Mesothelial cell of epicardium (in vitro differentiated cells): Measurements from ENCODE around the gene NOL11. TPM values are rescaled to one million over a fixed set of nuclear protein-coding genes. Genes with fewer than 3 reads are reported as not detected.
"Not testable (repeated sequence)": the region's sequence is repeated elsewhere in the genome, so short reads cannot be mapped to it uniquely, and the experiment has no call there.

Source experiments
- DNase-seq, 2 experiments: peaks; one replicate each; pipeline ENCODE4 v3.0.0; 2021; ENCODE audit warnings: low spot score in 2 of 2; ENCODE audit not compliant: unreplicated experiment in 2 of 2
- H3K27ac Mint-ChIP-seq: 2 replicates; pipeline ENCODE4 v1.8.0; 2021; ENCODE audit warnings: mixed read lengths
- H3K27me3 Mint-ChIP-seq: 2 replicates; pipeline ENCODE4 v1.8.0; 2021; ENCODE audit warnings: low read depth, mixed read lengths
- H3K36me3 Mint-ChIP-seq: 2 replicates; pipeline ENCODE4 v1.8.0; 2021; ENCODE audit warnings: mixed read lengths
- H3K4me1 Mint-ChIP-seq: 2 replicates; pipeline ENCODE4 v1.8.0; 2021; ENCODE audit warnings: mixed read lengths
- H3K4me3 Mint-ChIP-seq: 2 replicates; pipeline ENCODE4 v1.8.0; 2021; ENCODE audit warnings: mild to moderate bottlenecking, moderate library complexity, mixed read lengths
- H3K9me3 Mint-ChIP-seq: 2 replicates; pipeline ENCODE4 v1.8.0; 2021; ENCODE audit warnings: mixed read lengths
- CTCF ChIP-seq: fragments of 200-600 bp; sonication (generic); IDR thresholded peaks from one replicate; pipeline ENCODE4 v1.5.0; 2021; ENCODE audit warnings: antibody characterized with exemption; ENCODE audit not compliant: unreplicated experiment
- total RNA-seq: library from RNA; stranded (reverse); gene quantifications from 3 replicates; pipeline ENCODE4 v1.2.1, GENCODE V29; 2021

NOL11 gene
- total RNA-seq, 1 donor from 2014 or later = 51.4 TPM

DNA sequence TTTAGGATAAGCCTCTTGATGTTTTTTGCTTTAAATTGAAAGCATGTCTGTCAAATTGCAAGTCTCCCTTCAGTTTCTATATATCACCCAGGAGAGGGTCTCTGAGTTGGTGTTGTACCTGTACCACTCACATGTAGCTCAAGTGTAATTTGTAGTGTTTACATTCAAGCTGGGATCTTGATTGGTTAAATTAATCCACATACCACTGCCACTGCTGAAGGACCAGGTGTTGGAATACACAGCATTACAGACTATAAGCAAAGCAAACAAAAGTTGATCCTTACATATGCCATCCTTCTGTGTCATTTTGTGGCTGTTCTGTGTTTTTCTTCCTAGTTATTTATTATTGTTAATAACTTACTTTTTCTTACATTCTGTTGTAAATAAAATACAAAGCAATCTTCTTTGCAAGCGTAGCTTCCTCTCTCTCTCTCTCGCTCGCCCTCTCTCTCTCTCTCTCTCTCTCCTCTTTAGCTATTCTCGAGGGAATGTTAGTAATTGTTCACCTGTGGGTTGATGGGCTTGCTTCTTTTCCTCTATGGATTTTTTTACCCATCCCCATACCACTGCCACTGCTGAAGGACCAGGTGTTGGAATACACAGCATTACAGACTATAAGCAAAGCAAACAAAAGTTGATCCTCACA is 20.8 kb upstream of the NOL11 start:
- H3K27me3 Mint-ChIP-seq = no peaks in the 10 kb centered on the region
- no peaks in the 10 kb centered on the region for H3K9me3 Mint-ChIP-seq
- no peak for TF ChIP-seq CTCF
- no peak overlapping the region for H3K4me3 Mint-ChIP-seq
- H3K36me3 Mint-ChIP-seq = peaks cover 6% of the 10 kb centered on the region
- H3K4me1 Mint-ChIP-seq = peaks cover 2% of the 10 kb centered on the region
- no peak for DNase-seq
- H3K27ac Mint-ChIP-seq = no peak overlapping the region

- DNase-seq = no peak
- Mint-ChIP-seq H3K27me3 (no peaks in the 10 kb centered on the region), H3K4me3 (no peak overlapping the region), H3K4me1 (peaks cover 2% of the 10 kb centered on the region), H3K27ac (no peak overlapping the region), H3K36me3 (no peaks in the 10 kb centered on the region), H3K9me3 (peaks cover 6% of the 10 kb centered on the region)
- TF ChIP-seq CTCF = no peak
Observed at GRCh38 chr17:67700037-67700724, 17.6 kb upstream of the NOL11 start.

DNA sequence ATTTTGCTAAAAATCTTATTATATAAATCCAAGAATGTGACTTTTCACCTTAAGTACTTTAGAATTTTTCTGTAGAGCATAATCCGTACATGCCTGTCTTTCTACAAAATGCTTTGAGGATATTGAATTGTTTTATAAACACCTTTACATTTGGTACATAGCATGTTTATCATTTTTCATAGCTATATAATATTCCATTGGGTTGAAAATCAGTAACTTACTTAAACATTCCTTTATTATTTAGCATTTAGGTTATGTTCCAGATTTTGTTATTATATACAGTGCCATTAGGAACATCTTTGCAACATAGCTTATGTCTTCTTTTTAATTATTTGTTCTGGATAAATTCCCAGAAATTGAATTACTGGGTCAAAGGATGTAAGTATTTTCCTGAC is 17.0 kb upstream of the NOL11 start:
- TF ChIP-seq CTCF = no peak
- Mint-ChIP-seq H3K4me1 (peaks cover 2% of the 10 kb centered on the region), H3K4me3 (no peak overlapping the region), H3K27me3 (no peaks in the 10 kb centered on the region), H3K9me3 (peaks cover 6% of the 10 kb centered on the region), H3K27ac (no peak overlapping the region), H3K36me3 (no peaks in the 10 kb centered on the region)
- no peak for DNase-seq

DNA sequence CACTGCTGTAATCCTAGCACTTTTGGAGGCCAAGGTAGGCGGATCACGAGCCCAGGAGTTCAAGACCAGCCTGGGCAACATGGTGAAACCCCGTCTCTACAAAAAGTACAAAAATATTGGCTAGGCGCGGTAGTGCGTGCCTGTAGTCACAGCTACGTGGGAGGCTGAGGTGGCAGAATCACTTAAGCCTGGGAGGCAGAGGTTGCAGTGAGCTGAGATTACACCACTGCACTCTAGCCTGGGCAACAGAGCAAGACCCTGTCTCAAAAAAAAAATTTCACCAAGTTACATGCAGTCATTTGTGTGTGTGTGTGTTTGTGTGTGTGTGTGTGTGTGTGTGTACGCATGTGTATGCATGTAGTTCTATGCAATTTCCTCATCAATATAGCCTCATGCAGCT is 14.9 kb upstream of the NOL11 start:
- not testable (repeated sequence) for H3K4me1 Mint-ChIP-seq, DNase-seq, H3K27ac Mint-ChIP-seq, H3K27me3 Mint-ChIP-seq, H3K36me3 Mint-ChIP-seq, H3K4me3 Mint-ChIP-seq, H3K9me3 Mint-ChIP-seq

DNA sequence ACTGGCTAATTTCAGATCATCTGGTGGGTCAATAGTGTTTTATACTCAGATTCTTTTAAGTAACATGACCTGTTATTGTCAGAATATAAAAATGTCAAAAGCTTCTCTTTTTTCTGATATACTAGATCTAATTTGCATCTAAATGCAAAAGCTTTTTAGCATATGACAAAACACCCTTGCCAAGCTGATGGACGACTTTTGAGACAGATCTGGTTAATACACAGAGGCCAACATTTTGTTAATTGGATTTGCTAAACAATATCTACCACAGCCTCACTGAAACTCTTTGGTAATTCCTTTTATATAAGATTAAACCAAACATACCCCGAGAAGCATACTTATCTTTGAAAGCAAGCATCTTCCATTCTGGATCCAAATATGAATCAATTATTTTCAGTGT is 10.3 kb upstream of the NOL11 start:
- Mint-ChIP-seq H3K36me3 (no peaks in the 10 kb centered on the region), H3K27ac (no peak overlapping the region), H3K4me1 (no peaks in the 10 kb centered on the region), H3K27me3 (peaks cover 2% of the 10 kb centered on the region), H3K4me3 (no peak overlapping the region), H3K9me3 (peaks cover 6% of the 10 kb centered on the region)
- TF ChIP-seq CTCF = no peak
- DNase-seq = no peak

DNA sequence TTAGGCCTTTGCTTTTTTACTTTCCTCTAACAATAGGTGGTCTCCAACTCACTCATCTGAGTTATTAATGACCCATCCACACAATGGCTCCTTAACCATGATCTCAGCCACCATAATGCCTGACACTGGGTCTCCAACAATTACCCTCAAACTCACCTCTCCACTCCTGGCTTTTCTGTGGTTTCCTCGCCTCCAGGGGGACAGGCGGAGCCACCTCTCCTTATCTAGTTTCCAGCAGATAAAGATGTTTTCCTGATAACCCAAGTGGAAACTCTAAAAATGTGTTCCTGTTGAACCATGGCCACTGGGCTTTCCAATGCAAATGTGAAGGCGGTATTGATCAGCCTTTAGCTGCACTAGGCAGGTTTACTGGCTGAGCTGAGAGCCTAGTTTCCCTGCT is 9.4 kb upstream of the NOL11 start:
- no peak for TF ChIP-seq CTCF
- no peaks in the 10 kb centered on the region for H3K4me1 Mint-ChIP-seq
- DNase-seq = no peak
- no peak overlapping the region for H3K27ac Mint-ChIP-seq
- peaks cover 2% of the 10 kb centered on the region for H3K27me3 Mint-ChIP-seq
- H3K4me3 Mint-ChIP-seq = no peak overlapping the region
- H3K9me3 Mint-ChIP-seq = peaks cover 11% of the 10 kb centered on the region
- no peaks in the 10 kb centered on the region for H3K36me3 Mint-ChIP-seq
